Activated CD4-positive, alpha-beta T cell treated with anti-CD3 and anti-CD28 coated beads, Interleukin-2, amount 50 U/mL, for 16 hours (primary cell): ENCODE data around the gene OPN1SW.

ENCODE experiments used
- DNase-seq: peaks from one replicate; pipeline ENCODE4 v3.0.0-alpha.2; 2020

The OPN1SW gene

GRCh38 chr7:128757203-128757602, 18.4 kb downstream of the OPN1SW start:
- DNase-seq = no peak

DNA sequence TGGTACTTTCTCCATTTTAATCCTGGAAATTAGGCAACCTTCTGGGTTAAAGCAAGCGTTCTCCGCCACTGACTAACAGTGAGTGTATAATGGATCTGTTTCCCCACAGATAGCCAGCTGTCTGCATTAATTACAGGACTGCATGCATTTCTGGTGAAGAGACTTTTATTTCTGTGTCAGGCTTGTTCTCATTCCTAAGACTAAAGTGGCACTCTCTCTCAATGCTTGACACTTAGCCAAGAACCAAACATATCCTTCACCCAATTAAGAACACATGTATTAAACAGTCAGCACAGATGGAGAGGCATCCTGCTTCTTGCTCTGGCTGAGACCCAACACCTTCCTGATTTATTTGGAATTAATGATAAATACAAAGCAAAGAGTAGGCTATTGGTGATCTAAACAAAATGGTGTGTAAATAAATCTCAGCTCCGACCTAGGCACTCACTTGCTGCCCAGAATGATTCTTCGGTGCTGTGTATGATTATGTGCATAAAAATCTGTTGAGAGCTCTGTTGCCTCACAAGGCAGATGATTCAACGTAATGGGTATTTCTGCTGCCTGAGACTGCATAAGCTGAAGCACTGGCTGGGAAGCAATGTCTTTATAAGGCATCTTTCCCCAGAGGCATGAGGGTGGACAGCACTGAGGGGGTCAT, 19.6 kb downstream of the OPN1SW start:
- DNase-seq = no peak

GRCh38 chr7:128755075-128755818, 20.3 kb downstream of the OPN1SW start:
- no peak for DNase-seq

DNA sequence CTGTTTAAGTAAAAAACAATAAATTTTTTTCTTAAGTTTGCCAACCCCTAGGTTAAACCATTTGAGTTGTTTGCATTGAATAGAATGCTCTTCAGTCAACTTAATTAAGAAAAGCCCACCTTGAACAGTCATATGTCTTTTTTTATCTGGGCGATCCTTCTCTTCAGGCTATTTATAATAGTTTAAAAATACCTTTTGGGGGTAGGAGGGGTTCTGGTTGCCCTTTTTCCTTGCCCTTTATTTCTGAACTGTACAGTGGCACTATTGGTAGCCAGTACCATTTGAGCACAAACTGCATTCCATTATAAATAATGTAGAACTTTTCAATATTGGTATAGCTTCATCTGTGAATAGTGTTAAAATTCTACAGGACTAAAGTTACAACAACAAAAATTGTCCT, 23.3 kb downstream of the OPN1SW start:
- DNase-seq = no peak

DNA sequence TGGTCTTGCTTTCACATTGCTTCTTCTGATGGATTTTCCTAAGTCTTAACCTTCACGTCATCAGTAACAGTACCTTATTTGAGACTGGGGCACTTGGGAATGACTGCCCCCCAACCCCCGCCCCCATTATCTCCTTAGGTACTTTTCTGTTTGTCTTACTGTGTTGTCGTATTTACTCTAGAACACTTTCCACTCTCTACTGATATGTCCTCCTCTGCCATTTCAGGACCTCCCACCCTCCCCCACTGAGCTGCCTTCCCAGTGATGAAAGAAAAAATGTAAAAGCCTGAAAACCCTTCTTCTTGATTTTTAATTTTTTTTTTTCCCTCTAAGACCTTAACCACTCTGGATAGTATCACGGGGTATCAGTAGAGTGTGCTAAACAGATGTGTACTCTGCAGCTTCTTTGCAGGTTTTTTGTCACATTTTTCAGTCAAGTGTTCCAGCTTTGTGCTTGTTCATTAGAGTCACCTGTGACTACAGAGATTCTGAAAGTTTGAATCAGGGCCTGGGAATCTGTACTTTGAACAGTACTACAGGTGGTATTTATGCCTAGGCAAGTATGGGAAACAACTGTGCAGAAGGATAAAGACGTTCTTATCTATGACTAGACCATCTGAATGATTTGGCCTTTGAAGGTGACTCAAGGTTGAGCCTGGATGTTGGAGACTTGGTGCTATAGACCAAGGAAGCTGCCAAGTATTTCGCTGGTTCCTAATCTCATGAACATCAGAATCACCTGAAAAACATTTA, 28.1 kb downstream of the OPN1SW start:
- no peak for DNase-seq

DNA sequence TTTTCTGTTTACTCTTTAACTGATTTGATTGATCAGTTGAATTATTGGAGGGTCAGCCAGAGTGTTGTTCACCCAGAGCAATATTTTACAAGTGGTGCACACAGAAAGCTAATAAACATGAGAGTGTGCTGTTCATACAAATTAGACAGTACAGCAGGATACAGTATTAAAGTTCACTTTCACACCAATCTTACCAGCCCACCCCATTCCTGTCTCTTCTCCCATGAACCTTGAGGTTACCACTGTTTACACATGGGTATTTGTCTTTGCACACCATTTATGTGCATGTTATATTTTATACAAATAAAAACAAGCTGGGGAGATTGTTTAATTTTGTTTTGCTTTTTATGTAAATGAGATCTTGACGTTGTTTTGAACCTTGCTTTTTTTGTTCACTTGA, 29.9 kb downstream of the OPN1SW start:
- DNase-seq = no peak

DNA sequence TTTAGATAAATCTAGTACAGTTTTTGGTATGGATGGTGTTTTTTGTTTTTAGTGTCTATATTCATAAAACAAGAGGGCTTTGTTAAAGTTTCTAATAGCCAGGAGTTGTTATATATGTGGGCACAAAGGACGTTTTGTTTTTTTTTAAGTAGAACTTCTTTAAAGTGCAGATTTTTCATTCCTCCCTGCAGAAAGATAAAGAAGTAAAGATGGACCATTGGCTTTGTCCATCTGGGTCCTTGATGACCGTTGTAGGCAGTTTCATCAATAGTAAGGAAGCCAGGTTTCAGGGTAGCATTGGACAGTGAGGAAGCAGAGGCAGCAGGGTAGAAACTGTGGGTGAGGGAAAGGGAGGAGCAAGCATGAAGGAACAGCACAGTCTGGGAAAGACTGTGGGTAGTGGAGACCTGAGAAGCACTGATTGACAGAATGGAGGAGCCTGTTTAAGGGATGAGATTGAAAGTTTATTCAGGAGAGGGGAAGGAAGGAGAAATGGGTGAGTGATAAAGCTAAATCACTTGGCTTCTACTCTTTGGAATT, 31.2 kb downstream of the OPN1SW start:
- no peak for DNase-seq

DNA sequence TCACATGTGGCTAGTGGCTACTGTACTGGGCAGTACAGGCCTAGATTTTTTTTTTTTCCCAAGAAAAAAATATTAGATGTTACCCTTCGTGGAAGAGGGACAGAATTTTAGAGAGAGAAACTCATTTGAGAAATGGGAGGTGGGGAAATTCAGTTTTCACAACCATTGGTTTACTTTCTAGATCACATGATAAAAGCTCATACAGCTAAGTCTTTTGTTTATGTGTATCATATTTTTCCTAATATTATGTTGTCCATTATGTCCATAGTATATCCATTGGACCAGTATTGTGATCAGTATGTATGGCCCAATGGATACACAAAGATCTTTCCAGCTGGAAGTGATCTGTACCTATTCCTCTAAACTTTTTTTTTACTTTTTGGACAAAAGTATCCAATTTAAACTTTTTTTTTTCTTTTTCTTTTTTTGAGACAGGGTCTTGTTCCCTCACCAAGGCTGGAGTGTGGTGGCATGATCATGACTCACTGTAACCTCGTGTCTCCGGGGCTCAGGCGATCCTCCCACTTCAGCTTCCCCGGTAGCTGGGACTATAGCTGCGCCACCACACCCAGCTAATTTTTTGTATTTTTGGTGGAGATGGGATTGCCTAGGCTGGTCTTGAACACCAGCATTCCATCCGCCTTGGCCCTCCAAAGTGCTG, 32.4 kb downstream of the OPN1SW start:
- no peak for DNase-seq

- DNase-seq = no peak
These were observed 33.4 kb downstream of the OPN1SW start for GRCh38 chr7:128742206-128742605.

- DNase-seq = no peak
These were observed 34.1 kb downstream of the OPN1SW start for GRCh38 chr7:128741491-128741890.

GRCh38 chr7:128740996-128741395, 34.6 kb downstream of the OPN1SW start:
- no peak for DNase-seq

GRCh38 chr7:128739990-128740682, 35.5 kb downstream of the OPN1SW start:
- DNase-seq = no peak

DNA sequence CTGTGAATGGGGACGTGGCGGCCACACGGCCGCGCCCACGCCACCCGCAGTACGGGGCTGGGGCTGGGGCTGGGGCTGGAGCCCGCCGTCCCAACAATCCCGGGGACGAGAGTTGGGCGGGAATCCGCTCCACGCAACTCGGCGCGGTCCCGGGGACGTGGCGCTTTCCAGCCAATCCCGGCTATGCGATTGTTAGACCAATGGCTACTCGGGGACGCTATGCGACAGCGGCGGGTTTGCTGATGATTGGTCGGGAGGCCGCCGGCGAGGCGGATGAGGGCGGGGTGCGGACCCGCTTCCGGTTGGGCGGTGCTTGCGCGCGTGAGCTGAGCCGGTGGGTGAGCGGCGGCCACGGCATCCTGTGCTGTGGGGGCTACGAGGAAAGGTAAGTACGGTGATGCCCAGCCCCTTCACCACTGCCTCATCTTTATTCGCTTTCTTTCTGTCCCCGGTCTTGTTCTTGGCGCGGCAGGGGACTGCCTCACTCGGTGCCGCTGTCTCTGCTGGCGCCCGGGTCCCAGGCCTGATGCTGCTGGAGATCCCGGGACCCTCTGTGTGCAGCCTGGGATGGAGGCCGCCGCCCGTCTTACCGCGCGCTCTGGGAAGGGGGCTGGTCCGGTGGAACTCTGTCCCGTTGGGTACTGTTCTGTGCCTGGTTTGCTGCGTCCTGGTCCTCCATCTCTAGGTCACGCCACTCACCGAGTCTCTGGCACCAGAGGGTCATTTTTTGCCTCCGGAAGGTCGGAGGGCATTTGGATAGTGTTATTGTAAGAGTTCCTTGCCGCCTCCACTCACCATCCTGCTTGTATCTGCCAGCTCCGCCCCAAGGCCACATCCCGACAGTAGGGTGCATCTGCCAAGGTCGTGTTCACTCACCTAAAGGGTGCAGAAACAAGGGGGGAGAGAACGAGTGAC, 36.3 kb downstream of the OPN1SW start, which contains the start of gene CALU:
CALU (plus strand) TSS at position 312 of the 915 bp plus-strand sequence. CDS start 9,225 bp downstream, outside the sequence.
- DNase-seq = peak; percentile 97

- no peak for DNase-seq
These were observed 37.0 kb downstream of the OPN1SW start for GRCh38 chr7:128738570-128739047.

- DNase-seq = no peak
These were observed 37.7 kb downstream of the OPN1SW start for GRCh38 chr7:128737867-128738385.

DNA sequence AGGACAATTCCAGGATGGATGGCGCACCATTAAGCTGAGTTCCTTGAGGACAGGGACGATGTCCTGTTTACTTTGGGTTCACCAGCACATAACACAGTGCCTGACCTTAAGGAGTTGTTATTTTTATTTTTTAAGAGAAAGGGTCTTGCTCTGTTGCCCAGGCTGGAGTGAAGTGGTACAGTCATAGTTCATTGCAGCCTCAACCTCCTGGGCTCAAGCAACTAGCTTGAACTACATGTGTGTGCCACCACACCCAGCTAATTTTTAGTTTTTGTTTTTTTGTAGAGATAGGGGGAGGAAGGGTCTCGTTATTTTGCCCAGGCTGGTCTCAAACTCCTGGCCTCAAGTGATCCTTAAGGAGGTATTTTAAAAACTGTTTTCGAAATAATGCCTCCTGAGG, 38.2 kb downstream of the OPN1SW start:
- DNase-seq = no peak

DNA sequence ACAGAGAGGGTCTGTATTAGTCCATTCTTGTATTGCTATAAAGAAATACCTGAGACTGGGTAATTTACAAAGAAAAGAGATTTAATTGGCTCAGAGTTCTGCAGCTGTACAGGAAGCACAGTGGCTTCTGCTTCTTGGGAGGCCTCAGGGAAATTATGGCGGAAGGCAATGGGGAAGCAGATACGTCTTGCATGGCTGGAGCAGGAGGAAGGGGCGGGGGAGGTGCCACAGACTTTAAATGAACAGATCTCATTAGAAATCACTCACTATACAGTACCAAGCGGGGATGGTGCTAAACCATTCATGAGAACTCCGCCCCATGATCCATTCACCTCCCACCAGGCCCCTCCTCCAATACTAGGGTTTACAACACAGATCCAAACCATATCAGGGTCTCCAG, 40.2 kb downstream of the OPN1SW start:
- no peak for DNase-seq

DNA sequence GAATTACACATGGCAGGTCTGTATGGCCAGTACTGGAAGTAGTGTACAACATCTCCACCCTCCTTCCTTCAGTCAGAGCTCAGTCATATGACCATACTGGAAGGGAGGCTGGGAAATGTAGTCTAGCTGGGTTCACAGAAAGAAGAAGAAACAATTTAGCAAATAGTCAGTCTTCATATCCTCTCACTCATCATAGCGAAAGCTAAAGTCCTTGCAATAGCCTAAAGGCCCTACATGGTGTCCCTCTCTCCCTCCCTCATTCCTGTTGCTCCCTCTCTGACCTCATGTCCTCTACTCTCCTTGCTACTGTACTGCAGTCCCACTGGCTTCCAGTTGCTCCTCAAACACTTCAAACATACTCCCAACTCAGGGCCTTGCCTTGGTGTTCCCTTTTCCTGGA, 40.7 kb downstream of the OPN1SW start:
- no peak for DNase-seq

GRCh38 chr7:128733278-128733645, 42.3 kb downstream of the OPN1SW start:
- DNase-seq = no peak

GRCh38 chr7:128732521-128733277, 42.9 kb downstream of the OPN1SW start:
- no peak for DNase-seq
